ENCODE results near the gene LCN15.
"Not testable (repeated sequence)": the region's sequence is repeated elsewhere in the genome, so short reads cannot be mapped to it uniquely, and the experiment has no call there.

The LCN15 gene

GRCh38 chr9:136755302-136756133 is 8.8 kb downstream of the LCN15 start:
- not testable (repeated sequence) for DNase-seq (ENCODE audit: low read depth)

- no peak for DNase-seq (ENCODE audit: low read depth)
These were observed 9.6 kb downstream of the LCN15 start for GRCh38 chr9:136754626-136755301.

- DNase-seq (ENCODE audit: low read depth): no peak
These were observed 10.2 kb downstream of the LCN15 start for GRCh38 chr9:136754059-136754572.

GRCh38 chr9:136753371-136754058 is 10.8 kb downstream of the LCN15 start:
- DNase-seq (ENCODE audit: low read depth): no peak

GRCh38 chr9:136751814-136752213 is 12.5 kb downstream of the LCN15 start:
- DNase-seq (ENCODE audit: low read depth): no peak

GRCh38 chr9:136751244-136751643 is 13.1 kb downstream of the LCN15 start:
- no peak for DNase-seq (ENCODE audit: low read depth)

- no peak for DNase-seq (ENCODE audit: low read depth)
These were observed 13.8 kb downstream of the LCN15 start for GRCh38 chr9:136750526-136750925.

GRCh38 chr9:136748666-136749611 is 15.4 kb downstream of the LCN15 start:
- no peak for DNase-seq (ENCODE audit: low read depth)

- DNase-seq (ENCODE audit: low read depth): no peak
These were observed 16.1 kb downstream of the LCN15 start, which contains the start of gene LCN6 for GRCh38 chr9:136748201-136748600. LCN6 (minus strand) TSS chr9:136748525; CDS start chr9:136748483, 42 bp downstream.

- no peak for DNase-seq (ENCODE audit: low read depth)
These were observed 16.9 kb downstream of the LCN15 start for GRCh38 chr9:136747161-136748060.

GRCh38 chr9:136746621-136747020 is 17.7 kb downstream of the LCN15 start:
- DNase-seq (ENCODE audit: low read depth): no peak

GRCh38 chr9:136746155-136746490 is 18.2 kb downstream of the LCN15 start:
- DNase-seq (ENCODE audit: low read depth): no peak

GRCh38 chr9:136745389-136746154 is 18.7 kb downstream of the LCN15 start:
- DNase-seq (ENCODE audit: low read depth): no peak

GRCh38 chr9:136744773-136745172 is 19.5 kb downstream of the LCN15 start:
- no peak for DNase-seq (ENCODE audit: low read depth)

GRCh38 chr9:136743639-136744211 is 20.6 kb downstream of the LCN15 start:
- no peak for DNase-seq (ENCODE audit: low read depth)

GRCh38 chr9:136742591-136743391 is 21.5 kb downstream of the LCN15 start, which contains the start of gene LCN10:
LCN10 (minus strand) TSS chr9:136742940; CDS start chr9:136742903, 37 bp downstream.
- no peak for DNase-seq (ENCODE audit: low read depth)

GRCh38 chr9:136741883-136742571 is 22.3 kb downstream of the LCN15 start:
- DNase-seq (ENCODE audit: low read depth): no peak

All from activated T-cell treated with anti-CD3 and anti-CD28 coated beads for 24 hours (primary cell).